GM12801 (cell line): ENCODE measurements around the gene PEAK1.

Experiments used
- CTCF ChIP-seq: IDR thresholded peaks from one replicate; pipeline ENCODE4 v1.5.1; 2011; ENCODE audit warnings: control low read depth; ENCODE audit not compliant: insufficient read length; ENCODE audit errors: extremely low read depth

The PEAK1 gene

DNA sequence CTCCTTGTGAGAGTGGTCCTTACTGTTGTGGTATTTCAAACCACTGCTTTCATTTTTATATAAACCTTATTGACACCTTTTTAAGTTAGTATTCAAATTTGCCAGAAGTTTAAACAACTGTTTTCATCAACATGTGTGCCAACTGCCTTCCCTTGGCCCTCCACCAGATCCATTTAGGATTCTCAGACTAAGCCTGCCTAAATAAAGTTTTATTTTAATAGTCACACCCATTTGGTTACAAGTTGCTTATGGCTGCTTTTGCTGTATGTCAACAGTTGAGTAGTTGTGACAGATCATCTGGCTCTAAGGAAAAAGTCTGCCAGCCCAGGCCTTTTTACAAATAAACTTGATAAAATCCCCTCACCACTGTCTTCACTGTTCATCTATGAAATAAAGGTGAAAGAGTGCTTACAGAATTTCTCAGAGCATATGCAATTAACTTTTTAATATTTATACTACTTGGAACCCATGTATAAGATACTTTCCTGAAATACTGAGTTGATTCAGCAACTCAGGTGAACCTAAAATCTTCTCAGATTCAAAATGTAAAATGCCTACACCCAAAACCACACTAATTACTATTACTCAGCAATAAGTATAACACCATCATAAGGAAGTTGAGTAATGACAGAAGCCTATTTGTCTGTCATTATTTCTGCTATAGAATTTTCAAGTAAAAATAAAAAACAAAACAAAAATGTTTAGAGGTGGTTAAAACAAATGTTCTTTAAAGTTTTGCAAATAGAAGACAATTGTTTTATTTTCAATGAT, 35.1 kb downstream of the PEAK1 start:
- TF ChIP-seq CTCF: no peak

DNA sequence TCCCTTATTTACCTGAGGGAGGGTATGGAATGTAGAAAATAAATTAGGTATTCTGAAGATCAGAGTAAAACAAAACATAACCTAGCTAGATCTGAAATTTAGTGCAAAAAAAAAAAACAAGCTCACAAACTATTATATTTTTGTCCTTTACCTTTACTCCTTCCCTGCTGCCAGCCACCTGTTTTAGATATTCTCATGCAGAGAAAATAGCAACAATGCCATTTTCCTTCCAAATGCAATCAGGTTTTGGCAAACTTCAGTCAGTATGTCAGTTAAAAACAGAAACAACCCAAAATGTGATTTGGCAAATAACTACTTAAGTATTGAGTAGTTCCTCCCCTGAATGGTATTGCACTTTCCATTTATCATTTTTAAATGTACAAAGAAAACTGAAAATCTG, 35.8 kb downstream of the PEAK1 start:
- TF ChIP-seq CTCF: no peak

GRCh38 chr15:77380033-77380432, 39.9 kb downstream of the PEAK1 start:
- TF ChIP-seq CTCF: no peak

DNA sequence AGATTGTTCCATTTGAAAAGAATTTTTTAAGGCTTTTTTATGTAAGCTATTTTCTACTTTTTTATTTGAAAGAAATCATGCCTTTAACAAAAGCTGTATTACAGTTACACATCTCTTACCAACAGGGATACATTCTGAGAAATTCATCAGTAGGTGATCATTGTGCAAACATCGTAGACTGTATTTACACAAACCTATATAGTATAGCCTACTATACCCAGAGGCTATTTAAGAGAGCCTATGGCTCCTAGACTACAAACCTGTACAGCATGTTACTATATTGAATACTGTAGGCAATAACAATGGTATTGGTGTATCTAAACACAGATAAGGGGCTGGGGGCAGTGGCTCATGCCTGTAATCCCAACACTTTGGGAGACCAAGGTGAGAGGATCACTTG, 43.1 kb downstream of the PEAK1 start:
- no peak for TF ChIP-seq CTCF

GRCh38 chr15:77375133-77375532, 44.8 kb downstream of the PEAK1 start:
- no peak for TF ChIP-seq CTCF

DNA sequence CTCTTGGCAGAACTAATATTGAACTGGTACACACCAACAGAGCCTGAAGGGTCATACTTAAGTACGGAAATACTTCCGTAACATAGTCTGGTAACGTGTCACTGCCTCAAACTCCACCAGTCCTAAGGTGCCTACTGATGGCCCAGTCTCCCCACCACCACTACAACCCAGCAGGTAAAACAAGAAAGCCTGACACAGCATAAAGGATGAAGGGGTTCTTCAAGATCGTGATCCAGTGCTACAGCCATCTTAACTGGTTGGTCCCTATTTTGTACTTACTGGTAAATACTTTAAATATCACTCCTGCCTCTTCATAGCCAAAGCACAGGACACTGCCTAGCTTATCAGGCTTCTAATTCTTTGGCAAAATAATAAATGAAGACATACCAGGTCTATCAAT, 46.5 kb downstream of the PEAK1 start:
- TF ChIP-seq CTCF: no peak

DNA sequence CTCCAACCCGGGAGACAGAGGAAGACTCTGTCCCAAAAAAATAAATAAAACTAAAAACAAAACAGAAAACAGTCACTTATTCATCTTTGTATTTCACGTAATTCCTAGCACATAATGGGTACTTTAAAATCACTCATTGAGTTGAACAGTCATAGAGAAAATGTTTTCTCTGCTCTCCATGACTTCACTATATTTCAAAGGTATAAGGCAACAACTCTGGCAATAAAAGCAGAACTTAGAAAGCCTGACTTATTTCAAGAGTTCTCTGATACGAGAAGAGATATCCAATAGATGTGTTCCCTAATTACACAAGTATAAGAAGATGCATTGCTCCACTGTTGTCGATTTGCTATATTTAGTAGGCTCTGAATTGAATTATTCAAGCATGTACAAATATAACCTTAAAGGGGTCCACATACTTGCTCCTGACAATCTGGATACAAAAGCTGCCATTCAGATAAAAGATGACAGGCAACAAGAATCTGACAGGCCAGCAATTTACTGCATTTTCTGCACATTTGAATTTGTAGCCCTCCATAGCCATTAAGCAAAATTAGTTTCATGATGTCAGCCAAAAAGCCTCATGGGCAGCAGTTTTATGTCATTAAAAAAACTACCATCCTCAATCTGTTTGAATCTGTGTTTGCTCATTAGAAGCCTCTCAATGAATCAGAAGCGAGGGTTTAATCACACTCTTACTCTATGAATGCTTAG, 47.9 kb downstream of the PEAK1 start:
- TF ChIP-seq CTCF: no peak
